H1 (cell line): ENCODE data around the gene POU6F2. TPM values are rescaled to one million over a fixed set of nuclear protein-coding genes. Genes with fewer than 3 reads are reported as not detected.

Experiments used
- CBX5 ChIP-seq: fragments of 300-800, 300-1000 bp; sonication (generic); IDR thresholded peaks from 2 replicates; pipeline ENCODE4 v1.7.1; 2016; ENCODE audit warnings: antibody characterized with exemption, low read length, low read depth
- CHD2 ChIP-seq: IDR thresholded peaks from 2 replicates; pipeline ENCODE4 v1.6.1; 2012; ENCODE audit warnings: low read length, improper control_type of control experiment
- EP300 ChIP-seq, 2 experiments: IDR thresholded peaks; 1 replicate in 1 of 2; 2 replicates in 1 of 2; pipeline ENCODE4 v1.6.1; 2011 to 2012; ENCODE audit warnings: low read depth in 2 of 2, low read length in 2 of 2, mild to moderate bottlenecking in 2 of 2, borderline replicate concordance in 1 of 2, inconsistent platforms in 1 of 2, moderate library complexity in 1 of 2
- GTF2F1 ChIP-seq: IDR thresholded peaks from 2 replicates; pipeline ENCODE4 v1.6.1; 2012; ENCODE audit warnings: low read depth, low read length, improper control_type of control experiment, borderline replicate concordance
- RAD21 ChIP-seq, 2 experiments: IDR thresholded peaks in 1 of 2; conservative IDR thresholded peaks in 1 of 2; 2 replicates each; pipeline ENCODE4 v1.6.1; 2011; ENCODE audit warnings: low read depth in 2 of 2, low read length in 2 of 2, improper control_type of control experiment in 1 of 2, inconsistent platforms in 1 of 2, mild to moderate bottlenecking in 1 of 2, moderate library complexity in 1 of 2
- RXRA ChIP-seq: IDR thresholded peaks from 2 replicates; pipeline ENCODE4 v1.6.1; 2011; ENCODE audit warnings: low read depth, mild to moderate bottlenecking, low read length, moderate library complexity; ENCODE audit not compliant: insufficient read depth
- polyA plus RNA-seq, 7 experiments: library from polyadenylated mRNA; depleted of rRNA in 3 of 7; stranded (reverse) in 5 of 7; unstranded in 2 of 7; fragments of >200 nt in 5 of 7; fragments of 200-250 nt in 2 of 7; gene quantifications; 1 replicate in 5 of 7; 2 replicates in 1 of 7; 4 replicates in 1 of 7; pipeline versions ENCODE4 v1.2.1 to v1.2.3, GENCODE V29; 2011 to 2013; ENCODE audit warnings: missing spikeins in 2 of 7, mixed read lengths in 2 of 7
- total RNA-seq: library from RNA; stranded (reverse); fragmentation: NEBNext Ultra II Directional; extraction: Animal tissue kit (Norgen Biotek cat#: 25700); gene quantifications from 2 replicates; pipeline ENCODE4 v1.2.1, GENCODE V29; 2021

The POU6F2 gene
- total and polyA plus RNA-seq, 2 of the 8 experiments (the other 6 are each of a cell fraction or from before 2014, with no cell fraction given), result 1.1 to 2.0 TPM

DNA sequence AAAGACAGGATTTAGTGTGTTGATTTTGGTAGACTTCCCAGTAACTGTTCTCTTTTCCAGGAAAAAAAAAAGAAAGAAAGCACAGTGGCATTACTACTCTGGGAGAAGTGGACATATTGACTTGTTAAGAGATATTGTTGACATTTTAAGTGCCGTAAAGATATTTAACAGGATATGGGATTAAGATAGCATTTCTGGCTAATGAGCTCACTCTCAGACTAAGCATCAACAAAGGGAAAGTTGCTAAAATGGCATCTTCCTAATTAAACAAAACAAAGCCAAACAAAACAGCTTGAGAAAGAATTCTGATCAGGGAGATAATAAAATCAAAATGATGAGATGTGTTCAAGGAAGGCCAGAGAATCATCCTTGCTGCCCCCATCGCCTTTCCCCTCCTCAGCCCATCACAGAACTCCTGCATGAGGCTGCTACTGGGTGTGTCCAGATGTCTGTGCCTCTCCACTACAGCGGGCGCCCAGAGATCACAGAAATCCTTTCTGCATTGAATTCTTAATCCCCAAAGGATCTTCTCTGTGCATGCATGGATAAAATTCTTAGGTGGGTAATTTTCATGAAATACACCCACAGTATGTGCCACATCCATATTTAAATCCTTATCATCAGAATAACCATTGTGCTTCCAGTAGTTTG, 270.5 kb downstream of the POU6F2 start (continued):
- TF ChIP-seq EP300 (IDR thresholded peaks at IDR 0.05; ENCODE audit: borderline replicate concordance in 1 of 2, low read depth in 2 of 2, low read length in 2 of 2), result no peak
- no peak for TF ChIP-seq CBX5
- no peak for TF ChIP-seq RAD21 (IDR thresholded peaks at IDR 0.05 in 1 of 2, conservative IDR thresholded peaks at IDR 0.05 in 1 of 2; ENCODE audit: low read depth in 2 of 2, low read length in 2 of 2)
- TF ChIP-seq GTF2F1, result no peak
- no peak for TF ChIP-seq RXRA
- no peak for TF ChIP-seq CHD2
